Activated CD8-positive, alpha-beta memory T cell treated with anti-CD3 and anti-CD28 coated beads, Interleukin-2, amount 50 U/mL, for 24 hours (primary cell): ENCODE data around the gene MFN1.
"Not testable (repeated sequence)": the region's sequence is repeated elsewhere in the genome, so short reads cannot be mapped to it uniquely, and the experiment has no call there.

Experiments
- DNase-seq: peaks from one replicate; pipeline ENCODE4 v3.0.0-alpha.2; 2020; ENCODE audit errors: extremely low read depth

The MFN1 gene

DNA sequence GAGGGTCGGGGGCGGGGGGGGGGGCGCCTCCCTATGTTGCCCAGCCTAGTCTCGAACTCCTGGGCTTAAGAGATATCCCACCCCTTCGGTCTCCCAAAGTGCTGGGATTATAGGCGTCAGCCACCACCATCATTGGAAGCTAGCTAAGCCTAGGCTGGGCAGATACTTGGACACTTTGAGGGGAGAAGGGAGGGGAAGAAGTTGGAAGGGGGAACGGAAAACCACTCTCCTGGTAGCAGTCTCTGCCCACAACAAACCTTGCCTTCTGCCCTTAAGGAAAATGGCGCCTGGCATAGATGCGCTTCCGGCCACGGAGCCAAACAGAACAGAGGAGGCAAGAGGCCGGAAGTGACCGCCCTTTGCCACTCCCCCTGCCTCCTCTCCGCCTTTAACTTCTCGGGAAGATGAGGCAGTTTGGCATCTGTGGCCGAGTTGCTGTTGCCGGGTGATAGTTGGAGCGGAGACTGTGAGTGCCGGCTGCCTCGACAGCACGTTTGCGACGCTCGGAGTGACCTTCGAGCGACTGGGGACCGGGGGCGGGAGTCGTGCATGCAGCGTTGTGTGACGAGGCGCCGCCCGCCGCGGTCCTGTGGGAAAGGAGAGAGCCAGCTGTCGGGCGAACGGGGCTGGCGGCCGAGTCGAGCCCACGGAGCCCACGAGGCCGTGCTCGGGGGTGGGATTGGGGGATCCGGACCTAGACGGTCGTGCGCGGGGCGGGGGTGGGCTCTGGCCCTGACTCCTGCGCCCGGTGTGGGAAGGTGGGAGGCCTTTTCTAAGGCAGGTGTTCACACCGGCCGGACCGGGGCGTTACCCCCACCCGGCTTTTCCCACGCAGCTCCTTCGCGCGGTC is at the start of gene MFN1:
MFN1 (plus strand) TSS at position 365 of the 850 bp plus-strand sequence. CDS start 1,143 bp downstream, outside the sequence.
- peak; percentile 85 for DNase-seq

DNA sequence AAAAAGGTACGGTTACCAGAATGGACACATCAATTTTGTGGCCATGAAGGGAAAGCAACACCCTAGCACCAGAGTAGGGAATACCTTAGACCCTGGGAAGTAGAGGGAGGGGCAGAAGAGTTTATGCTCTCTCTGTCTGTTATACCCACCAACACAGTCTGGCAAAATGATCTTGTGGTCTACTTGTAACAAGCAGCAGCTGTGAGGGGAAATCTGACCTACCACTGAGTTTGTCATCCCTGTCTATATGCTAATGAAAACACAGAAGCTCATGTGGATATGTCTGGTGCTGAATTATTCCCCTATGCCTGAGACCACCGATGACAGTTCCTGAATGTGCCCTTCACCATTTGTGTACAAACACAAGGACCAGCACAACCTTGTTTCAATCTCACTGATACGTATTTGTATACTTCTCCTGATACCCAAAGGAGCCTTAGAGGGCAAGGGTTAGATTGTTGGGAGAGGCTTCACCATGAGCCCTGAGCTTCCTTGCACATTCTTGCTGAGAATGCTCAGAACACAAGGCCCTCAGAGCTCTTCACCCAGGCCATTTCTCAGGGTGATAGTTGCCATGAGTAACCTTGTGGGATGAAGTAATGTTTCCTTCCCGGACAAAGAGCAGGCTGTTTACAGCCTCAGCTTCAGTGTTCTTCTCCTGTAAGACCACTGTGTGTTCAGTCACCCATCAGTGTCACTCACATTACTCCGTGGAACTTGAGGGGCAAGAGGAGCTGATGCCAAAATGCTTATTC is 49.4 kb upstream of the MFN1 start:
- DNase-seq = no peak

DNA sequence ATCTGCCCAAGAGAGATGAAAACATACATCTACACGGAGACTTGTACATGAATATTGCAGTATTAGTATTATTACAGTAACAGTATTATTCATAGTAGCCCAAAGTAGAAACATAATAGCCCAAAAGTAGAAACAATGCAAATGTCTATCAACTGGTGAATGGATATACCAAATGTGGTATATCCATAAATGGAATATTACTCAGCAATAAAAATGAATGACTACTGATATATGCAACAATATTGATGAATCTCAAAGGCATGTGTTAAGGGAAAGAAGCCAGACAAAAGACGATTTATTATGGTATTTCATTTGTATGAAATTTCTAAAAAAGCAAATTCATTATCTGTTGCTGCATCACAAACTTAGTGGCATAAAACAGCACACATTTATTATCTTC is 48.2 kb upstream of the MFN1 start:
- no peak for DNase-seq

DNA sequence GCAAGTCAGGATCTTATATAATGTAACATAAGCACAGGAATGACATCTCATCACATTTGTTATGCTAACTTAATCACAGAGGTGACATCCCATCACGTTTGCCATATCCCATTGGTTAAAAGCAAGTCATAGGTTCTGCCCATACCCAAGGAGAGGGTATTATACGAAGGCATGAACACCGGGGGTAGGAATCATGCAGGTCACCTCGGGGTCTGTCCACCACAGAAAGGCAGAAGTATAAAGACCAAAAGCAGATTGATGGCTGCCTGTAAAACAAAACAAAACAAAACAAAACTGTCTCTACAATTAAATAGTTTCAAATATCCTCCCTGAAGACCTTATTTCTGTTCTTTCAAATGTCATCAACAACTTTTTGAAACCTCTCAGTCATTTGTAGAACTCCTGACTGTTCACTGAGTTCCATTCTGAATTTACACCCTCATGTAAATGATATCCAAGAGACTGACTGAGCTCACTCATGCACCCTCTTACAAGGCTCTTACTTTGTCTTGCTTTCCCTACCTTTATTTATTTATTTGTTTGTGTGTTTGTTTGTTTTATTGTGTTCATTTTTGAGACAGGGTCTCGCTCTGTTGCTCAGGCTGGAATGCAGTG is 47.4 kb upstream of the MFN1 start:
- no peak for DNase-seq

DNA sequence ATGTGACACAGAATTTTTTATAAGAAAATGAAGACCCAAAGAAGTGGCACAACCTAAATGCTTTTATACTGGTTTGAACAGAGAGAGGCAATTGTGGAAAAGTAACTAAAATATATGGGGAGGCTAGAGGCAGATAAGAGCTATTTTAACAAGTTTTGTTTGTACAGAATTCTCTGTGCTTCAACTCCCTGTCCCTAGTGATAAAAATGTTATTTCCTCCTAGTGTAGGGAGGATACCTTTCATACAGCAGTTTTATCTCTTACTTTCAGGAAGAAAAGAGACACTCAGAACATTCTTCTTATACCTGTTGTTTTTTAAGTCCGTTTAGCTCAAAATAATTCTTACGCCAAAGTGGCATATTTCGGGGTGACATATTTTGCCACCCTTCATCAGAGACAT is 45.9 kb upstream of the MFN1 start:
- DNase-seq = no peak

DNA sequence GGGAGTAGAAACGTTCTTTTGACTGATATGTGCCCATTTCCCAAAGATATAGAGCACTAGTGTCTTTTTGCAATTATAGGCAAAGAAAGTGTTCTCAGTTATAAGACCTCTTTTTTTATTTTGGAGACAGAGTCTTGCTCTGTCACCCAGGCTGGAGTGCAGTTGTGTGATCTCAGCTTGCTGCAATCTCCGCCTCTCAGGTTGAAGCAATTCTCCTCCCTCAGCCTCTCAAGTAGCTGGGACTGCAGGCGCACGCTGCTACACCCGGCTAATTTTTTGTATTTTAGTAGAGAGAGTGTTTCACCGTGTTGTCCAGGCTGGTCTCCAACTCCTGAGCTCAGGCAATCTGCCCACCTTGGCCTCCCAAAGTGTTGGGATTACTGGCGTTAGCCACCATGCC is 45.4 kb upstream of the MFN1 start:
- DNase-seq = no peak

DNA sequence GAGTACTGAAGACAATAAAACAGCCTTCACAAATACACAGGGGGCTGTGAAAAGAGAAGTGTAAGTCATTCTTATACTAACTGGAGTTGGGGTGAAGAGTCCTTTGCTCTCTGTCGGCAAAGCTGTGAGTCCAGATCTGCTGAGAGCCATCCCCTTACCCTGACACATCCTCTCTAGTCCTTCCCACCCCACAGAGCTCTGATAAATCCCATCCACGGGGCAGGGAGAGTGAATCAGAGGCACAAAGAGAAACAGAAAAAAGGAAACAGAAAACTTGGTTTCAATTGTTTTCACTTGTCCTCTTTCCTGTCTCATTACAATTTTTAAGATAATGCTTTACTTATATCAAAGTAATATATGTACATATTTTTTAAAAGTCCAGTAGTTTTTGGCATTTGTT is 42.9 kb upstream of the MFN1 start:
- DNase-seq = no peak

DNA sequence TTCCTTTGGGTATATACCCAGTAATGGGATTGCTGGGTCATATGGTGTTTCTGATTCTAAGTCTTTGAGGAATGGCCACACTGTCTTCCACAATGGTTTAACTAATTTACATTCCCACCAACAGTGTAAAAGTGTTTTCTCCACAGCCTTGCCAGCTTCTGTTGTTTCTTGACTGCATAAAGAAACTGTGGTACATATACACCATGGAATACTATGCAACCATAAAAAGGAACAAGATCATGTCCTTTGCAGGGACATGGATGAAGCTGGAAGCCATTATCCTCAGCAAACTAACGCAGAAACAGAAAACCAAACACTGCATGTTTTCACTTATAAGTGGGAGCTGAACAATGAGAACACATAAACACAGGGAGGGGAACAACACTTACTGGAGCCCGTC is 40.1 kb upstream of the MFN1 start:
- not testable (repeated sequence) for DNase-seq

DNA sequence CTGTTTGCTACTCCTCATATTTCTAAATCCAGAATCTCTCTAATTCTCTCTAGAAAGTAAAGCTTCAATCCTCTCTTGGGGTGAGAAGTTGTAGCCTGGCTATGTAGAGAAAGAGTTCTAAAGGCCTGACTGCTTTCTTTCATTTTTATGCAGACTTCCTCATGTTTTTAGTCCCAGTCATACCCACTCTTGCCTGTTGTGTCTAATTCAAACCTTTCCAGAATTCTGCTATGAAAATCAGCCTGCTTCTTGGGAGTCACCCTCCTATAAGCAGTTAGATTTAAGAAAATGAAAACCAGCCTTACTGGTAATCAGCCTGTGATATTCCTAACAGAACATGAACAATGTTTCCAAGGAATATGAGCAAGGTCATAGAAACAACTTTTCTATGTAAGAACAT is 39.5 kb upstream of the MFN1 start:
- no peak for DNase-seq

DNA sequence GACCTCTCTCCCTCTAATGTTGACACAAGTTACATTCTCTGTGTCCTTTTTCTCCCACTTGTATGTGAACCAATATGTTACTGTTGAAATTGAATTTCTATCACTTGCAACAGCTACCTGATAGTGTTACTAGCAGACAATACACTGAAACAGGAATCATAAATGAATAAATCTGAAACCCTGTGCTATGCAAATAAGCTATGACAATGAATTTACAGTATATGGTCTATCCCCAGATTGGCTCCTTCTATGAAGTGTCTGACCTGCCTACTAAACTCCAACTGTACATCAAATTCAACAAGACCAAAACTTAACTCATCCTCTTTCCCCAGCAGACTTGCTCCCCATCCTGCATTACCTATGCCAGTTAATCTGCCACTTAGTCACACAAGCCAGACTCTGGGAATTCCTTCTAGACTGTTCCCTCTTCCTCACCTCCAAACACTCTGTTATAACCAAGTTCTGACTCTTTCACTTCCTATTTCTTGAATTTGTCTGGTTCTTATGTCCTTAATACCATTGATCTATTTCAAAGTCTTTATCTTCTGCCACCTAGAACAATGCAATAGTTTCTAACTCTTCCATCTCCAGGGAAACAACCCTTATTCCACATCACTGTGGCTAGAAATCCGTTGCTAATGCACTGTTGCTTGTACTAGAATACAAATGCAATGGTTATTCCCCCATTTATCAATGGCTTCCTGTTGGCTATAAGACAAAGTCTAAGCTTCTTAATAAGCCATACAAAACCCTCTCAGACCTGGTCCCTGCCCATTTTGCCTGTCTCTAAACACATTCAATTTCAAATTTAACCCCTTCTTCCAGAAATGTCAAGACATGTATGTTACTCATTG is 38.1 kb upstream of the MFN1 start:
- no peak for DNase-seq

DNA sequence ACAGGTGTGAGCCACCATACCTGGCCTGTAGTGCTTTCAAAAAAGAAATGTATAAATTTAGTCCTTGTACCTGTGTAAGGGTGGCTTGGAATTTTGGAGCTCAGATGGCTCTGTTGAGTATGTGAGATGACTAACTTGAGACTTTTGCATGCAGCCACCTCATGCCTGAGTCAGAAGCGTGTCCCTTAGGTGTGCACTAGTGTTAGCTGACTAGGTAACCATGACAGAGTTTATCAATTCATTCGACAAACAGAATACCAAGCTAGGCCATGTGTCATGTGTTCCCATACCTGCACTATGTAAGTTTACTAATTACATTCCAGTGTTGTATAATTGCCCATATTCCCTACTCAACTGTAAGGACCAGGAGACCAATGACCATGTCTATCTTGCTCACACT is 28.6 kb upstream of the MFN1 start:
- DNase-seq = no peak

DNA sequence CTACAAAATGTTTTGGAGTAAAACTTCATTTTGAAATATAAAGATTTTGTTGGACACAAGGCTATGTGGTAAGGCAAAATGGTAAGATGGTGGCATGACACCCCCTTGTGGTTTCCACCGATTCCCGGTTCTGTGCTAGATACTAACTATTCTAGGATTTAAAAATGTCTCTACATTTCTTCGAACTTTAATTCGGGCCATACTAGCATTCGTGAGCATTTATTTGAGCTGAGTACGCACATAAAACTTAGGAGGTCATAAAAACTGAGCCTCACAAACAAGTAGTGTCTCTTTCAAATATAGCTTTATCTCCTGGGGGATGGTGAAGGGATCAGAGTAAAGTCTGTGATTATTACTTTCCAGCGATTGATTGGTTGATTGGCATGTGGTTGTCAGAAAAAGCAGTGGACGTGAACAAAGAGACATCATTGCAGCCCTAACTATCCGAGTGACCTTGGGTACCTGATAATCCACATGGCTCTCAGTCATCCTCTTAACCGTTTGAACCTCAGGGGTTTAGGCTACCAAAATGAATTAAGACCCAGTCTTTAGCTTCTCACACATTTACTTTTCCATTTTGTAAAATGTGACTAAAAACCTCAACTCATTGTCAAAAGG is 25.7 kb upstream of the MFN1 start:
- DNase-seq = no peak

DNA sequence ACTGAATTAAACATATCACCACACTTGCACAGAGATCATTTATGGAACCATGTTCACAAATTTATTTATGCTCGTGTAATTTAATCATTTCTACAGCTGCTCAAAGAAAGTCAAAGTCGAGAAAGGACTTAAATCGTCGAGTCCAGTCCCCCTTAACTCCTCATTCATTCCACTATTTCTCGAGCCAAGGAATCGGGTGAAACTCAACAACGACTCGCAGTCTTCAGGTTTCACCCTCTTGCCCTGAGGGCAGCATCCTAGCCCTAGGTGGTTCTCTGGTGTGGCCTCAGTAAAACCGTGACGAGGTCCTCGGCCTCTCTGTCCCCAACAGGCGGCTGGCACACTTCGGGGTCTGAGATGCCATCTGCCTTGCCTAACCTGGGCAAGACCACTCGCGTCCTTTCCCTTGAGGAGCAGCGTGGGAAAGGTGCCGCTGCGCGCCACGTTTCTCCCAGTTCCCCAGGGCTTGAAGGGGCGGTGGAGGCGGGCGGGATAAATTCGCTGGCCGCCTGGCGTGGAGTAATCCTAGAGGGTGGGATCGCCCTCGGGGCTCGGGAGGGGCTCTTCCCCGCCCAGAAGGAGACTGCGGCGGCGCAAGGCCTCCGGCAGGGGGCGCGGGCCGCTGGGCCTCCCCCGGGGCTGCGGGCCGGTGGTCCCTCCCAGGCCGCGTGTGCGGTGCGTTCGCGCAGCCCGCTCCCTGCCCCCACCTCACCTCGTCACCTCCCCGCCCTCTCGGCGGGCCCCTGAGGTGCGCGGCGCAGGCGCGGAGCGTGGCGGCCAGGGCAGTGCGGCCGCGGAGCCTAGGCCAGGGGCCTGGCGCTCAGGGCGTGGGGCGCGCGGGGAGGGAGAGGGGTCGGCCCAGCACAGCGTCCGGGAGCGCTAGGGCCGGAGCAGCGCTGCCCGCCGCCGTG is 25.0 kb upstream of the MFN1 start, which contains the start of gene ZNF639:
ZNF639 (plus strand) TSS at position 746 of the 911 bp plus-strand sequence. CDS start 5,263 bp downstream, outside the sequence.
- peak; percentile 53 for DNase-seq

DNA sequence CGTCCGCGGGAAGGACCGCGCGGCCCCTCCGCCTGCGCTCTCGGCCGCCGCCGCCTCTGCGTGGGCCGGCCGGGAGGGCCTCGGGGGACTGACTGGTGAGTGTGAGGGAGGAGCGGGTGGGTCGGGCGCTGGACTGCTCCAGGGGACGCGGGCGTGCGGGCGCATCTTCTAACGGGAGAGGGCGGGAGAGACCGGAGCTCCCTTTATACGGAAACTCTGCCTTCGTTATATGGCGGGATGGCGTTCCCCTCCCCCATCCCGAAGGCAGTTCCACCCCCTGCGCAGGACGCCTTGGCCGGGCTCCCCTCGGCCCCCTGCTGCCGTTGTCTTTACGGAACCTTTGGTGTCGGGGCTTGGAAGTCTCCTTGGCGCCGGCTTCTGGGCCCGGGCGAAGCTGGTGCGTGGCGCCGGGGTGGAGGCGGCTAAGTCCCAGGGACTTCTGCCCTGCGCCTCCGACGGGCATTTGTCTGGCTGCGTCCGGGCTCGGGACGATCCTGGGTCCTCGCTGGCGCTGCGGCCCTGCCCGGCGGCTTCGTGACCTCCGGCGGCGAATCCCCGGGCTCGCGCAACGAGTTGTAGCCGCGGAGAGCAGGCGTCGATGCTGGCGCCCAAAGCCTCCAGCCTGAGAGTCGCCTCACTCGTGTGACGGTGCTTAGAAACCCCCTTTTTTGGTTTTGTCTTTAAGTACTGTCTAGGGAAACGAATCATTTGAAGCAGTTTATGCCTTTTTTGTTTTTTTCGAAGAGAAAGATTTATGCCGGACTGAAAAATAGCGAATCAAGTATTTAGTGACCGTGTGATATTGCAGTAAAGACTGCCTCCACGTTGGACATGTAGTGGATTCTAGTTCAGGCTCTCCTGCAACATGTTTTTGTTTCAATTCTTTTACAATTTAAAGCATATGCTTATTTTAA is 24.1 kb upstream of the MFN1 start:
- DNase-seq = peak; percentile 15

DNA sequence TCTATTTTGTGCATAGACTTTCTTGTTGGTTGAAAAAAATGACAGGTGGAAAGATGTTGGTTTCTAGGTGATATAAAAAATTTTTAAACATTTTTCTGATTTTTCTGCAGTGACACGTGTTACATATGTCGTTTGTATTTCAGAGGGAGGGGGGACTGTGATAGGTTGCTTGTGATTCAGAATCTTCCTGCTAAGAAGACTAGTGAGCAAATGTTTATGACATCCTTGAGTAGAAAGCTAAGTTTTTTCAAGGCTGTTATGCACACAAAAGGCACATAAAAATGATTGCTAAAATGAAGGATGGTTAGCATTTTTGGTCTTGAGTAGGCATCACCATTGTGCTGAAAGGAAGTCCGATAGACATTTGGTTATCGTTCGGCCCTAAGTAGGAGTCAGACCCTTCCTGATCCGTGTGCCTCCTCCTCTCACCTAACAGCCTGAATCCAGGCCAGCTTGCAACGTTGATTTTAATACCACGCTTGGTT is 23.2 kb upstream of the MFN1 start:
- DNase-seq = no peak

DNA sequence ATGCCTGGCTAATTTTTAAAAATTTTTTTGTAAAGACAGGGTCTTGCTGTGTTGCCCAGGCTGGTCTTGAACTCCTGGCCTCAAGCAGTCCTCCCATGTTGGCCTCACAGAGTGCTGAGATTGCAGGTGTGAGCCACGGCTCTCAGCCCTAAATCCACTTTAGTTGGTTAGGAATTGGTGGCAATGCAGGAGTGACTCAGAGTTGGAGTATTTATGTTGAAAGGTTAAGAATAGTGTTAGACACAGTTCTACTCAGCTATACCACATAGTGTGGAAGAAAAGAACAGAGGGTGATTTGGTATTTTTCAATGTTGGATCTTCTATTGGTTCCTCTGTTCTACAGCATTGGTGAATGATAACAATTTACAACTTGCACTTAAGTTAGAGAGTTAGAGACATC is 17.1 kb upstream of the MFN1 start:
- DNase-seq = no peak

DNA sequence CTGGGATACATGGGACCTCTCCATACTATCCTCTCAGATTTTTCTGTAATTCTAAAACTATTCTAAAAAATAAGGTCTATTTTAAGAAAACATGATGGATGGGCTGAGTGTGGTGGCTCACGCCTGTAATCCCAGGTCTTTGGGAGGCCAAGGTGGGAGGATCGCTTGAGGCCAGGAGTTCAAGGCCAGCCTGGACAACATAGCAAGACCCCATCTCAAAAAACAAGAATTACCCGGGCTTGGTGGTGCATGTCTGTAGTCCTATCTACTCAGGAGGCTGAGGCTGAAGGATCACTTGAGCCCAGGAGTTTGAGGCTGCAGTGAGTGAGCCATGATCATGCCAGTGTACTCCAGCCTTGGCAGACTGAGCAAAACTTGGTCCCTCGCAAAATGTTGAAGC is 15.3 kb upstream of the MFN1 start:
- DNase-seq = no peak

DNA sequence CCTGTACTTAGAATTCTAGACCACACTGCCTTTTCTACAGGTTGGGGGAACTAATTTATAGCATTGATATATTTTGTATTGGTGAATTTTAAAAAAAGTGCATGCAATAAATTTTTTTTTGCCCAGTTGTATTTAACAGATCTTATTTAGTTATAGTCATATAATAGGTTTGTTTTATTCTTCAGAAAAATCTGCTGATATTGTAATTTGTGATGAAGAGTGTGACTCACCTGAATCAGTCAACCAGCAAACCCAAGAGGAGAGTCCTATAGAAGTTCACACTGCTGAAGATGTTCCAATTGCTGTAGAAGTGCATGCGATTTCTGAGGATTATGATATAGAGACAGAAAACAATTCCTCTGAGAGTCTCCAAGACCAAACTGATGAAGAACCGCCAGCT is 14.4 kb upstream of the MFN1 start:
- no peak for DNase-seq
